Activated CD4-positive, alpha-beta T cell treated with anti-CD3 and anti-CD28 coated beads, Interleukin-2, Interleukin-4, amounts not matched to agents 100 ng/mL and 50 ng/mL, durations not matched to agents 16 hours and 8 hours (primary cell): ENCODE results near the gene ZNF835.
"Not testable (repeated sequence)": the region's sequence is repeated elsewhere in the genome, so short reads cannot be mapped to it uniquely, and the experiment has no call there.

Source experiments
- DNase-seq: peaks from one replicate; pipeline ENCODE4 v3.0.0-alpha.2; 2020; ENCODE audit warnings: low spot score

The ZNF835 gene

GRCh38 chr19:56671613-56671994, at the start of gene ZNF835:
Gene ZNF835, minus strand, starts transcription at chr19:56671757. Its CDS starts 6,559 bp downstream, at chr19:56665198.
- peak; percentile 62 for DNase-seq

- no peak for DNase-seq
These were observed 48.7 kb upstream of the ZNF835 start for GRCh38 chr19:56720281-56720680.

- no peak for DNase-seq
These were observed 46.7 kb upstream of the ZNF835 start for GRCh38 chr19:56718231-56718630.

GRCh38 chr19:56712611-56713276, 41.2 kb upstream of the ZNF835 start:
- no peak for DNase-seq

- no peak for DNase-seq
These were observed 38.9 kb upstream of the ZNF835 start for GRCh38 chr19:56710437-56710836.

- no peak for DNase-seq
These were observed 36.3 kb upstream of the ZNF835 start for GRCh38 chr19:56707821-56708220.

GRCh38 chr19:56705939-56706338, 34.4 kb upstream of the ZNF835 start:
- DNase-seq = no peak

- DNase-seq = no peak
These were observed 30.3 kb upstream of the ZNF835 start for GRCh38 chr19:56701895-56702294.

GRCh38 chr19:56699552-56699951, 28.0 kb upstream of the ZNF835 start:
- DNase-seq = no peak

- no peak for DNase-seq
These were observed 20.8 kb upstream of the ZNF835 start for GRCh38 chr19:56692206-56692895.

- no peak for DNase-seq
These were observed 19.1 kb upstream of the ZNF835 start for GRCh38 chr19:56690670-56691069.

GRCh38 chr19:56689198-56689597, 17.6 kb upstream of the ZNF835 start:
- DNase-seq = no peak

- DNase-seq = no peak
These were observed 15.5 kb upstream of the ZNF835 start for GRCh38 chr19:56687031-56687430.

GRCh38 chr19:56683116-56683515, 11.6 kb upstream of the ZNF835 start:
- no peak for DNase-seq

- no peak for DNase-seq
These were observed 10.1 kb upstream of the ZNF835 start for GRCh38 chr19:56681702-56682101.

GRCh38 chr19:56678205-56678604, 6.6 kb upstream of the ZNF835 start:
- no peak for DNase-seq

- DNase-seq = not testable (repeated sequence)
These were observed 1.1 kb upstream of the ZNF835 start for GRCh38 chr19:56672610-56673009.

GRCh38 chr19:56670961-56671612, 470 bp downstream of the ZNF835 start:
- DNase-seq = no peak

GRCh38 chr19:56670401-56670960, 1.1 kb downstream of the ZNF835 start:
- DNase-seq = no peak

GRCh38 chr19:56668676-56669075, 2.9 kb downstream of the ZNF835 start:
- DNase-seq = no peak

GRCh38 chr19:56667311-56667870, 4.2 kb downstream of the ZNF835 start:
- no peak for DNase-seq

GRCh38 chr19:56664511-56664910, 7.0 kb downstream of the ZNF835 start:
- DNase-seq = no peak
